DND-41 (cell line): Measurements from ENCODE around the gene TCIRG1.

Source experiments
- EZH2 ChIP-seq: IDR thresholded peaks from 3 replicates; pipeline ENCODE4 v1.6.1; 2012; ENCODE audit warnings: borderline replicate concordance, low read depth, mild to moderate bottlenecking, moderate library complexity, low read length, inconsistent platforms; ENCODE audit not compliant: severe bottlenecking
- TF ChIP-seq, protein P1 (sequence below): IDR thresholded peaks from 2 replicates; pipeline ENCODE4 v1.5.1; 2012; ENCODE audit warnings: borderline replicate concordance, low read length, moderate library complexity, mild to moderate bottlenecking; ENCODE audit not compliant: poor library complexity, severe bottlenecking; ENCODE audit errors: extremely low read depth

DNA sequence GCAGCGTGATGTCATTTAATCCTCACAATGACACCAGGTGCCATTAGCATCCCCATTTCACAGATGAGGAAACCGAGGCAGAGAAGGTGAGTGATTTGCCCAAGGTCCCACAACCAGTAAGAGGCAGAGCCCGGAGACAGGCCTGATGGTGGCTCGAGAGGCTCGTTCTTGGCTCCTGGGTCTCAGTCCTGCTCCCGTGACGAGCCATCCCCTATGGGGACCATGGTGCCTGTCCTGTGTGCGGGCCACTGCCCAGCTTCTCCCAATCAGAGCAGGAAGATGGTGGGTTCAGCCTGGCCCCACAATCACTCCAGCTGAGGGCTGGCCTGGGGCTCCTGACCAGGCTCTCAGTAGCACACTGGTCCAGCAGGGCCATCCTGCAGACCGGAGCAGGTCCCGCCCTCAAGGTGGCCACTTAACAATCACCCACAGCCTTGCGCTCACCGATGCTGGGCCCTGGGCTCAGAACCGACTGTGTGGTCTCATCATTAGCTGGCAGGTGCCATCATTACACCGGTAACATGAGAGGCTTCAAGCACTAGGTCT is 25.1 kb upstream of the TCIRG1 start:
- TF ChIP-seq, protein P1, sequence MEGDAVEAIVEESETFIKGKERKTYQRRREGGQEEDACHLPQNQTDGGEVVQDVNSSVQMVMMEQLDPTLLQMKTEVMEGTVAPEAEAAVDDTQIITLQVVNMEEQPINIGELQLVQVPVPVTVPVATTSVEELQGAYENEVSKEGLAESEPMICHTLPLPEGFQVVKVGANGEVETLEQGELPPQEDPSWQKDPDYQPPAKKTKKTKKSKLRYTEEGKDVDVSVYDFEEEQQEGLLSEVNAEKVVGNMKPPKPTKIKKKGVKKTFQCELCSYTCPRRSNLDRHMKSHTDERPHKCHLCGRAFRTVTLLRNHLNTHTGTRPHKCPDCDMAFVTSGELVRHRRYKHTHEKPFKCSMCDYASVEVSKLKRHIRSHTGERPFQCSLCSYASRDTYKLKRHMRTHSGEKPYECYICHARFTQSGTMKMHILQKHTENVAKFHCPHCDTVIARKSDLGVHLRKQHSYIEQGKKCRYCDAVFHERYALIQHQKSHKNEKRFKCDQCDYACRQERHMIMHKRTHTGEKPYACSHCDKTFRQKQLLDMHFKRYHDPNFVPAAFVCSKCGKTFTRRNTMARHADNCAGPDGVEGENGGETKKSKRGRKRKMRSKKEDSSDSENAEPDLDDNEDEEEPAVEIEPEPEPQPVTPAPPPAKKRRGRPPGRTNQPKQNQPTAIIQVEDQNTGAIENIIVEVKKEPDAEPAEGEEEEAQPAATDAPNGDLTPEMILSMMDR = no peak
- no peak for TF ChIP-seq EZH2
